NCI-H146 (cell line): ENCODE measurements around the gene SUPT20HL2.
"Not testable (repeated sequence)": the region's sequence is repeated elsewhere in the genome, so short reads cannot be mapped to it uniquely, and the experiment has no call there.

Experiments
- DNase-seq: peaks from one replicate; lab custom pipeline; 2025; lab: John Stamatoyannopoulos, UW

The SUPT20HL2 gene

GRCh38 chrX:24309580-24310374 lies 4.1 kb downstream of the SUPT20HL2 start:
- not testable (repeated sequence) for DNase-seq

DNA sequence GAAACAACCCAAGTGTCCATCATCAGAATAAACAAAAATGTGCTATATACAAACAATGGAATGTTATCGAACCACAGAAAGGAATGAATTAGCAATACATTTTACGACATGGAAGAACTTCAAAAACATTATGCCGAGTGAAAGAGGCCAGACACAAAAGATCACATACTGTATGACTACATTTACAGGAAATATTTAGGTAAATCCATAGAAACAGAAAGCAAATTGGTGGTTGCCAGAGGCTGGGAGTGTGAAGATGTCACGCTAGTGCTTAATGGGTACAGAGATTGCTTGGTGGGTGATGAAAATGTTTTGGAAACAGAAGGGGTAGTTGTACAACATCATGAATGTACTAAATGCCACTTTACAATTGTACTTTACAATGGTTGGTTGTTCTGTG lies 5.1 kb downstream of the SUPT20HL2 start:
- not testable (repeated sequence) for DNase-seq

- DNase-seq, result no peak
Measured at GRCh38 chrX:24306440-24306839, 7.4 kb downstream of the SUPT20HL2 start.

DNA sequence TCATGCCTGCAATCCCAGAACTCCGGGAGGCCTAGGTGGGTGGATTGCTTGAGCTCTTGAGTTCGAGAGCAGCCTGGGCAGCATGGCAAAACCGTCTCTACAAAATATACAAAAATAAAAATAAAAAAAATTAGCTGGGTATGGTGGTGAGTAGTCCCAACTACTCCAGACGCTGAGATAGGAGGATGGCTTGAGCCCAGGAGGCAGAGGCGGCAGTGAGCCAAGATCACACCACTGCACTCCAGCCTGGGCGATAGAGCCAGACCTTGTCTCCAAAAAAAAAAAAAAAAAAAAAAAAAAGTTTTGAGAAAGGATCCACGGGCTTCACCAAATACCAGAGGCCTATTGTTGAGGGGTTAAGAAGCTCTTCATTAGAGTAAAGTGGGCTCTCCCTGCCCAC lies 8.0 kb downstream of the SUPT20HL2 start:
- no peak for DNase-seq

DNA sequence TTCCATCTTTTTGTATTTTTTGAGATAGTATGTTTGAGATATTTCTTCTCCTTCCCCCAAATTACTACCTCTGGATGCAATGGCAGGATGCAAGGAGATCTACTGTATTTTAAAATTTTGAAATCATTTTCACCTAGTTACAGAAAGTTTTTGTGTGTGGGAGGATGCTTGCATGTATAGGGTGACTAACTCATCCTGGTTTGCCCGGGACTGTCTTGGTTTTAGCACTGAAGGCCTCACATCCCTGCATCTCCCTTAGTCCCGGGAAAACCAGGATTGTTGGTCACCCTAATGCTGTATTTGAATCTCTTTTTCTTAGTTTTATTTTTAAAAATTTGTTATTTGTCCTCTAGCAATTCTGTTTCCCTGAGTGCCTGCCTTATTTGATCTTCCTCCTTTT lies 12.1 kb downstream of the SUPT20HL2 start:
- DNase-seq, result no peak

- DNase-seq, result no peak
Measured at GRCh38 chrX:24301060-24301459, 12.8 kb downstream of the SUPT20HL2 start.

DNA sequence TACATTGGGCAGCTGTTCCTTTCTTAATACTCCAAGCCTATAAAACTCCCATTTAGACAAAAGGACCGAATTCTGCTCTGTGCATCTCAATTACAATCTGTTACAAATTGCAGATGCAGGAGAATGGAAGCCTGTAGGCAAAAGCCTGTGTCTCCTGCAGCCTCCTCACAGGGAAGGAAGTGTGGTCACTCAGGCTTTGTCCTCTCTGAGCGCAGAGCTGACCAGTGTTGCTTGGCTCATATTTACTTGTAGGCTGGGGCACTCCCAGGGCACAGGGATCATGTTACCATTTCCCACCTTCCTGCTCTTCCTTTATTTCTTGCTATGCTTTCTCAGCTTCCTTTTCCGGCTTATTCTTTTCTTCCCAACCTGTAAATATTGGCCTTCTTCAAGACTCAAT lies 15.7 kb downstream of the SUPT20HL2 start:
- DNase-seq, result no peak

- peak; percentile 1 for DNase-seq
Measured at GRCh38 chrX:24294619-24295018, 19.2 kb downstream of the SUPT20HL2 start.

DNA sequence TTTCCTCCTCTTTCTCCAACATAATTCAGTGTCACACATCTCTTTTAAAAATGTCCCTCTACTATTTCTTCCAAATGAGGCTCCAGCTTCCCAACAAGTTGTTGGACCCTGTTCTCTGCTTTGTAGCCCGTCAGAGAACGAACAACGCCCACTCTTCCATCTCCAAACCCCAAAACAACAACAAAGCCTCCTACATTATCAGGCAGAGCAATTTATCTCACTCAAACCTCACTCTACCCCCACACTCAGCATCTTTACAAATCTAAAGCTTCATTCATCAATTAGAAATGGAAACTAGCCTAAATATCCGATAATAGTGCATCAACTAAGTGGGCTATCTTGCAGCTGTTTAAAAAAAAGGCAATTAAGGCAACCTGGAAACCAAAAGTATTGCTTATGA lies 20.5 kb downstream of the SUPT20HL2 start:
- no peak for DNase-seq

DNA sequence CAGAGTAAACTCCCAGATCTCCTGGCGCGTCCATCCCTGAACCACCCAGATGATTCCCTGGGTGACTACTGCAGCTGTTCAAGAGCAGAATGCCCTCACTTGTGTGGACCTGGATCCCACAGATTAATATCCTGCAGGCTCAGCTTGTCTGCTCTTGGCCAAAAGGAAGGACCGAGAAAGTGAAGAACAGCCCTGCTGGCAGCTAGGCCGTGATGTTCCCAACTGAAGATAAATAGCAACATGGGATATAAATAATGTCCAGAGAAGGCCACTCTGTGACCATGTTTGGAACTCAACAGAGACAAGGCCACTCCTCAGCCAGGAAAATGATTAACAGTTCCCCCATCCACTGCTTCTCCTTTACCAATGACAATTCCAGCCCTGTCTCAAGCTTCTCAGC lies 21.5 kb downstream of the SUPT20HL2 start:
- DNase-seq, result no peak

DNA sequence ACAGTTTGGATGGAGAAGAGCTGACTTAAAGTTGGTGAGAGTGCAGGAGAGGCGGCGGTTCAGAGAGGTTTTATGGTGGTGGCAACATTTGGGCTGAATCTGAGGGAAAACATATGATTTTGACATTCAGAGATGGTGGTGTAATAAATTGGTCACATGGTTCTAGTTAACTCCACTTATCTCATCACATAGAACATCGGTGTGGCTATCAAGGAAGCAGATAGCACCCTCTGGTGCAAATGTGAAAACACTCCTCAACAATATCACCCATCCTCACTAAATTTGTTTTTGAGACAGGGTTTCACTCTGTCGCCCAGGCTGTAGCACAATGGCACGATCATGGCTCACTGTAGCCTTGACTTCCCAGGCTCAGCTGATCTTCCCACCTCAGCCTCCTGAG lies 28.8 kb downstream of the SUPT20HL2 start:
- DNase-seq, result no peak

GRCh38 chrX:24283127-24283794 lies 30.6 kb downstream of the SUPT20HL2 start:
- DNase-seq, result no peak

GRCh38 chrX:24282381-24283126 lies 31.3 kb downstream of the SUPT20HL2 start:
- no peak for DNase-seq

DNA sequence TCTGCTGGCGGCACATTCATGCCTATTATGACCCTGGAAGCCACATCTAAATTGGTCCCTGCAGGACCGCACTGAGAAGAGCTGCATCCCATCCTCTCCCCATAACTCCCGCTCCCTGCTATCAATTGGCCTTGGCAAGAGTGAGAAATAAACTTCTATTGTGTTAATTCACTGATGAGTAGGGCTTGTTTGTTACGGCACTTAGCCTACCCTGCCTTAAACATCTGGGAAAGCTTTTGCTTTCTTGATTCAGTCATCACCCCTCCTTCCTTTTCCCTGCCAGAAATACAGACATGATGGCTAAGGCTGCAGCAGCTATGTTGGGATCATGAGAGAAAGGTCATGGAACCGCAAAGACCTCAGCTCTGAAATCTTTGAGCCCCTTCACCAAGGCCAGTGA lies 36.5 kb downstream of the SUPT20HL2 start:
- DNase-seq, result no peak

DNA sequence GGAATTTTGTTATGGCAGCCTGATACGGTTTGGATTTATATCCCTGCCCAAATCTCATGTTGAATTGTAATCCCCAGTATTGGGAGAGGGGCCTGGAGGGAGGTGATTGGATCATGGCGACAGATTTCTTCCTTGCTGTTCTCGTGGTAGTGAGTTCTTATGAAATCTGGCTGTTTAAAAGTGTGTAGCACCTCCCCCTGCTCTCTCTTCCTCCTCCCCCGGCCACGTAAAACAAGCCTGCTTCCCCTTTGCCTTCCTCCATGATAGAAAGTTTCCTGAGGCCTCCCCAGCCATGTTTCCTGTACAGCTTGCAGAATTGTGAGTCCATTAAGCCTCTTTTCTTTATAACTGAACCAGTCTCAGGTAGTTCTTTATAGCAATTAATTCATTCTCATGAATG lies 37.9 kb downstream of the SUPT20HL2 start:
- no peak for DNase-seq

GRCh38 chrX:24271262-24271661 lies 42.6 kb downstream of the SUPT20HL2 start:
- no peak for DNase-seq

GRCh38 chrX:24268786-24269185 lies 45.1 kb downstream of the SUPT20HL2 start:
- no peak for DNase-seq

DNA sequence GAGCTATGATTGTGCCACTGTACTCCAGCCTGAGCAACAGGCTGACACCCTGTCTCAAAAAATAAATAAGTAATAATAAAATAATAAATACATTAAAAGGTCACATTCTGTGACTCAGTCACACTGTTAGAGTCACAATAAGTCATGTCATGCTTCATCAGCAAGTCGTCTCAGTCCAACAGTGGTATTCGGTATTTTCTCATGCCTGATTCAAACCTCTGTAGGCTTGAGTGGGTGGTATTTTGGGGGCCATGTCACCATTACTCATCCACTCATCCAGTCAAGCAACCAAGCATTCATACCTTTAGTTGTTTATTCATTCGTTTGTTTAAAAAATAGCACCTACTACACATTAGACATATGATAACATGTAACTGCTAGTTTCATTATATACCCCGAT lies 46.9 kb downstream of the SUPT20HL2 start:
- no peak for DNase-seq

DNA sequence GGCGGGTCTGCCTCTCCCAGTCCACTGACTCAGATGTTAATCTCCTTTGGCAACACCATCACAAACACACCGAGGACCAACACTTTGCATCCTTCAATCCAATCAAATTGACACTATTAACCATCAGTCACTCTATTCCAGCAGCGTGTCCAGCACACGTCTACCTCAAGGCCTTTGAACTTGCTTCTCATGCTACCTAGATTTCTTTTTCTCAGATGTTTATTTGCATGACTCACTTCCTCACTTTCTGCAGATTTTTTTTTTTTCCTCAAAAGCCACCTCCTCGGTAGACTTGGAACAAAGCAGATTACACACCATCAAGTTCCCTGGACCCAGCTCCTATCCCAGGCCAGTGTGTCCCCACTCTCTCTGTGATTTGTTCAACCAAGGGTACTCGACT lies 49.5 kb downstream of the SUPT20HL2 start:
- no peak for DNase-seq

GRCh38 chrX:24262309-24262708 lies 51.6 kb downstream of the SUPT20HL2 start:
- DNase-seq, result no peak
